Fibroblast of the aortic adventitia (primary cell): ENCODE measurements around the gene C2CD4D. TPM values are rescaled to one million over a fixed set of nuclear protein-coding genes. Genes with fewer than 3 reads are reported as not detected.

Source experiments
- small RNA-seq: library from RNA; depleted of rRNA; stranded (forward); fragments of <200 nt; gene quantifications from one replicate; pipeline ENCODE3, GENCODE V24; 2012
- total RNA-seq: library from RNA; depleted of rRNA; stranded (reverse); fragments of >200 nt; gene quantifications from 2 replicates; pipeline ENCODE4 v1.2.3, GENCODE V29; 2012; ENCODE audit warnings: low replicate concordance

C2CD4D gene
- total RNA-seq, 1 donor: not detected

Small RNA genes within 50 kb of the gene (small RNA-seq; reads per million reads assigned to genes)
- not detected for gene RF00019

Other genes with a start within 250 kb of the C2CD4D start
- 14.1 and 28.6 TPM in 2 replicates for gene SNX27, start 227.8 kb downstream of the C2CD4D start, total RNA-seq
- gene CELF3, start 123.0 kb downstream of the C2CD4D start, total RNA-seq: not detected in 2 replicates
- 5.8 TPM in 1 of 2 replicates, not detected in the other for gene RIIAD1, start 118.3 kb downstream of the C2CD4D start, total RNA-seq
- gene MRPL9, start 76.3 kb downstream of the C2CD4D start, total RNA-seq: 57.6 and 120 TPM in 2 replicates
- gene TDRKH, start 49.3 kb downstream of the C2CD4D start, total RNA-seq: 1.6 and 2.1 TPM in 2 replicates
- gene LINGO4, start 34.4 kb downstream of the C2CD4D start, total RNA-seq: not detected in 2 replicates
- gene RORC, start 8.0 kb downstream of the C2CD4D start, total RNA-seq: not detected in 2 replicates
- not detected in 2 replicates for gene THEM5, start 13.9 kb upstream of the C2CD4D start, total RNA-seq
- 6.3 and 18.3 TPM in 2 replicates for gene THEM4, start 69.7 kb upstream of the C2CD4D start, total RNA-seq
- gene S100A10, start 154.0 kb upstream of the C2CD4D start, total RNA-seq: 271 and 340 TPM in 2 replicates
- 28.9 and 381 TPM in 2 replicates for gene S100A11, start 197.2 kb upstream of the C2CD4D start, total RNA-seq
- gene TCHHL1, start 249.2 kb upstream of the C2CD4D start, total RNA-seq: not detected in 2 replicates